Smooth muscle cell (in vitro differentiated cells): ENCODE measurements around the gene REG3G. TPM values are rescaled to one million over a fixed set of nuclear protein-coding genes. Genes with fewer than 3 reads are reported as not detected.
A peak's percentile ranks its signal among the peaks of the same experiment; 100 is the strongest.
"Not testable (repeated sequence)": the region's sequence is repeated elsewhere in the genome, so short reads cannot be mapped to it uniquely, and the experiment has no call there.

Experiments used
- DNase-seq: peaks from one replicate; lab custom pipeline; 2025; ENCODE audit not compliant: unreplicated experiment; lab: John Stamatoyannopoulos, UW
- H2AFZ ChIP-seq: fragments of 200-600 bp; sonication (generic); 2 replicates; pipeline ENCODE4 v1.6.0; 2016; ENCODE audit warnings: antibody characterized with exemption, low read depth, mild to moderate bottlenecking
- H3F3A ChIP-seq: fragments of 200-600 bp; sonication (generic); 2 replicates; pipeline ENCODE4 v1.6.0; 2017; ENCODE audit warnings: antibody characterized with exemption, low read depth
- H3K27ac ChIP-seq: fragments of 200-600 bp; sonication (generic); 2 replicates; pipeline ENCODE4 v1.5.1; 2016; ENCODE audit warnings: low read depth, mild to moderate bottlenecking
- H3K27me3 ChIP-seq: fragments of 200-600 bp; sonication (generic); 2 replicates; pipeline ENCODE4 v1.6.1; 2016; ENCODE audit warnings: low read depth, mild to moderate bottlenecking
- H3K36me3 ChIP-seq: fragments of 200-600 bp; sonication (generic); 2 replicates; pipeline ENCODE4 v1.5.1; 2016; ENCODE audit warnings: low read depth
- H3K4me1 ChIP-seq: fragments of 200-600 bp; sonication (generic); 2 replicates; pipeline ENCODE4 v1.5.1; 2016; ENCODE audit warnings: low read depth
- H3K4me2 ChIP-seq: fragments of 200-600 bp; sonication (generic); 2 replicates; pipeline ENCODE4 v1.6.0; 2016; ENCODE audit warnings: mild to moderate bottlenecking
- H3K4me3 ChIP-seq: fragments of 200-600 bp; sonication (generic); 2 replicates; pipeline ENCODE4 v1.5.1; 2016; ENCODE audit warnings: mild to moderate bottlenecking
- H3K79me2 ChIP-seq: fragments of 200-600 bp; sonication (generic); 2 replicates; pipeline ENCODE4 v1.6.0; 2016; ENCODE audit warnings: low read depth, mild to moderate bottlenecking
- H3K9ac ChIP-seq: fragments of 200-600 bp; sonication (generic); 2 replicates; pipeline ENCODE4 v1.6.0; 2016; ENCODE audit warnings: low read depth
- H3K9me3 ChIP-seq: fragments of 200-600 bp; sonication (generic); replicated peaks from 2 replicates; pipeline ENCODE4 v1.5.1; 2016; ENCODE audit warnings: low read depth
- H4K20me1 ChIP-seq: fragments of 200-600 bp; sonication (generic); 2 replicates; pipeline ENCODE4 v1.6.0; 2016; ENCODE audit warnings: low read depth
- WGBS: methylation state at CpG from one replicate; pipeline ENCODE4 v1.1.7; 2016; ENCODE audit warnings: low lambda C conversion rate; 5-methylcytosine and 5-hydroxymethylcytosine counted together
- polyA plus RNA-seq: library from polyadenylated mRNA; unstranded; fragments of >200 nt; fragmentation: Nextera tagmentation; extraction: Ambion mirVana; gene quantifications from 2 replicates; pipeline ENCODE4 v1.2.1, GENCODE V29; 2016
- total RNA-seq: library from RNA; depleted of rRNA; stranded (reverse); fragments of >200 nt; gene quantifications from 2 replicates; pipeline ENCODE4 v1.2.3, GENCODE V29; 2014
- TF ChIP-seq, protein P1 (sequence below): fragments of 200-600 bp; sonication (generic); IDR thresholded peaks from 2 replicates; pipeline ENCODE4 v1.5.1; 2017; ENCODE audit warnings: borderline replicate concordance, mild to moderate bottlenecking, antibody characterized with exemption; ENCODE audit not compliant: insufficient read depth, poor library complexity, severe bottlenecking

Gene REG3G
- total and polyA plus RNA-seq, 2 experiments from 2014 or later = not detected

DNA sequence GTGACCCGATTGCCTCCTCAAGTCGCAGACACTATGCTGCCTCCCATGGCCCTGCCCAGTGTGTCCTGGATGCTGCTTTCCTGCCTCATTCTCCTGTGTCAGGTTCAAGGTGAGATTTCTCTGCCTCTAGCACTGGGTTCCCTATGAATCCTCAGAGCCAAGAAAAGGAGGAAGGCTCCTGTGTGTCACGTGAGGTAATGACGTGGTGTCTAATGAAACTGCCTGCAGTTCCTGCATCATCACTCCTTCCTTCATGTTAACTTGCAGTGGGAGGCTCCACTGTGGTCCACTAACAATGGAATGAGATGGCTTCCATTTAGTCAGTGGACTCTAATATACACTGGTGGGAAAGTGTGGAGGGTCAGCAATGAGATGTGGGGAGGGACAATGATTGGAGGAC is 559 bp downstream of the REG3G start:
- no peaks in the 10 kb centered on the region for H3F3A ChIP-seq
- no peaks in the 10 kb centered on the region for H3K79me2 ChIP-seq

DNA sequence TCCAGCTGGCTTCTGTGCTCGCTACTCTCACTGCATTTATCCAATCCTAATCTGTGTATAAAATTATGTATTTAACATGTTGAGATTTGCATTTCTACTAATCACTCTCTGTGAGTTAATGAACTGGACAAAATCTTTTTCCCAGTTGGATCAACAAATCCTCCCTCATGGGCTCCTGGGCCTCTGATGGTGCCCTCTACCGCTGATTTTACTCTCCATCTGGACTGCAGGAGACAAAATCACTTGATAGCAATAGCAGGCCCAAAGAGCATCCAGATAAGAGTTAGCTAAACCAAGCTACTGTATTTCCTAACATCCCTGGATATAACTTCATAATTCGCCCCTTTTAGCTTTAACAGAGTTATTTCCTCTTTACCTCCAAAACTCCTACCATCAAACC is 14.4 kb downstream of the REG3G start:
- Histone ChIP-seq H3K27me3 (no peaks in the 10 kb centered on the region), H3K9me3 (no peaks in the 10 kb centered on the region), H3K79me2 (no peaks in the 10 kb centered on the region), H3K9ac (no peak overlapping the region), H4K20me1 (no peaks in the 10 kb centered on the region), H3K27ac (no peak overlapping the region), H3K4me1 (no peaks in the 10 kb centered on the region), H3F3A (no peaks in the 10 kb centered on the region), H3K36me3 (no peaks in the 10 kb centered on the region), H2AFZ (no peak overlapping the region), H3K4me3 (no peak overlapping the region), H3K4me2 (no peak overlapping the region)
- DNase-seq = no peak
- 85% methylated on average over 3 of the region's 3 CpGs for WGBS
- TF ChIP-seq, protein P1, sequence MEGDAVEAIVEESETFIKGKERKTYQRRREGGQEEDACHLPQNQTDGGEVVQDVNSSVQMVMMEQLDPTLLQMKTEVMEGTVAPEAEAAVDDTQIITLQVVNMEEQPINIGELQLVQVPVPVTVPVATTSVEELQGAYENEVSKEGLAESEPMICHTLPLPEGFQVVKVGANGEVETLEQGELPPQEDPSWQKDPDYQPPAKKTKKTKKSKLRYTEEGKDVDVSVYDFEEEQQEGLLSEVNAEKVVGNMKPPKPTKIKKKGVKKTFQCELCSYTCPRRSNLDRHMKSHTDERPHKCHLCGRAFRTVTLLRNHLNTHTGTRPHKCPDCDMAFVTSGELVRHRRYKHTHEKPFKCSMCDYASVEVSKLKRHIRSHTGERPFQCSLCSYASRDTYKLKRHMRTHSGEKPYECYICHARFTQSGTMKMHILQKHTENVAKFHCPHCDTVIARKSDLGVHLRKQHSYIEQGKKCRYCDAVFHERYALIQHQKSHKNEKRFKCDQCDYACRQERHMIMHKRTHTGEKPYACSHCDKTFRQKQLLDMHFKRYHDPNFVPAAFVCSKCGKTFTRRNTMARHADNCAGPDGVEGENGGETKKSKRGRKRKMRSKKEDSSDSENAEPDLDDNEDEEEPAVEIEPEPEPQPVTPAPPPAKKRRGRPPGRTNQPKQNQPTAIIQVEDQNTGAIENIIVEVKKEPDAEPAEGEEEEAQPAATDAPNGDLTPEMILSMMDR = no peak

More for the DNA sequence above, 559 bp downstream of the REG3G start:
- Histone ChIP-seq H3K9ac (no peak overlapping the region), H4K20me1 (no peaks in the 10 kb centered on the region), H3K9me3 (no peaks in the 10 kb centered on the region), H3K4me1 (no peaks in the 10 kb centered on the region), H3K4me2 (no peak overlapping the region), H3K27ac (no peak overlapping the region), H3K36me3 (no peaks in the 10 kb centered on the region), H3K4me3 (no peak overlapping the region), H2AFZ (no peak overlapping the region), H3K27me3 (no peaks in the 10 kb centered on the region)
- TF ChIP-seq, protein P1 = no peak
- no peak for DNase-seq
- WGBS = 100% methylated on average over 4 of the region's 4 CpGs

DNA sequence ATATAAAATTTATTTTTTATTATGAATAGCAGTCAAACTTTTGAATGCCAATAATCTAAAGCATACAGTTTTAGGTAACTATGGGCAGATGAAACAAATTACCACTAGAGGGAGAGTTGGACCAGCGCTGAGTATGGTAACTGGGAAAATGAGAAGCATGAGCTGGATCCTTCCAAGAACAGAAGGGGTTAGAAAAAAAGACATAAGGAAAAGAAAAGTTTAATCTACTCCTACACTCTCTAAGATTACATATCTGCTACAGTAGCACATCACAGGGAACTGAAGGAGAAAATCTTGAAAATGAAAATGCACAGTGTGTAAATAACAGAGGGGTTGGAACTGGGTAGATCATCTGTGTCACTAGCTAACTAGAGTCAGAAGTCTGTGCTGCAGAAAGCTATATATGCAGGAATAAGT is 15.5 kb downstream of the REG3G start:
- Histone ChIP-seq H3K9me3 (no peaks in the 10 kb centered on the region), H3K4me1 (no peaks in the 10 kb centered on the region), H3K4me2 (no peak overlapping the region), H3K36me3 (no peaks in the 10 kb centered on the region), H3K4me3 (no peak overlapping the region), H3K79me2 (no peaks in the 10 kb centered on the region), H3K27me3 (no peaks in the 10 kb centered on the region), H3K27ac (no peak overlapping the region), H3F3A (no peaks in the 10 kb centered on the region), H4K20me1 (no peaks in the 10 kb centered on the region), H2AFZ (no peak overlapping the region), H3K9ac (no peak overlapping the region)
- WGBS = 13% methylated on average over 1 of the region's 1 CpG
- TF ChIP-seq, protein P1 = peak; percentile 70
- no peak for DNase-seq

DNA sequence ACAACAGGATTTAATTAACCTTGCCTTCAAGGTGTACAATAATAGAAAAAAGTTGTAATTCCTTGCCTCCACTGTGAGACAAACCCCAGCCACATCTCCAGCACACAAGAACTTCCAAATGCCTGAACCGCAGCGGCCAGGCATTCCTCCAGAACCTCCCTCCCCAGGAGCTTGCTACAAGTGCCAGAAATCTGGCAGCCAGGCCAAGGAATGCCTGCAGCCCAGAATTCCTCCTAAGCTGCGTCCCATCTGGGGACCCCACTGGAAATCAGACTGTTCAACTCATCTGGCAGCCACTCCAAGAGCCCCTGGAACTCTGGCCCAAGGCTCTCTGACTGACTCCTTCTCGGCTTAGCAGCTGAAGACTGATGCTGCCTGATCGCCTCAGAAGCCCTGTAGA is 28.0 kb downstream of the REG3G start:
- H3K27ac ChIP-seq, H3K27me3 ChIP-seq, H4K20me1 ChIP-seq, H3K4me1 ChIP-seq, H3K4me2 ChIP-seq, H3K4me3 ChIP-seq, H3K9ac ChIP-seq, H3K9me3 ChIP-seq, H2AFZ ChIP-seq, H3K36me3 ChIP-seq, H3F3A ChIP-seq, H3K79me2 ChIP-seq, DNase-seq: not testable (repeated sequence)
- WGBS = 76% methylated on average over 5 of the region's 5 CpGs

DNA sequence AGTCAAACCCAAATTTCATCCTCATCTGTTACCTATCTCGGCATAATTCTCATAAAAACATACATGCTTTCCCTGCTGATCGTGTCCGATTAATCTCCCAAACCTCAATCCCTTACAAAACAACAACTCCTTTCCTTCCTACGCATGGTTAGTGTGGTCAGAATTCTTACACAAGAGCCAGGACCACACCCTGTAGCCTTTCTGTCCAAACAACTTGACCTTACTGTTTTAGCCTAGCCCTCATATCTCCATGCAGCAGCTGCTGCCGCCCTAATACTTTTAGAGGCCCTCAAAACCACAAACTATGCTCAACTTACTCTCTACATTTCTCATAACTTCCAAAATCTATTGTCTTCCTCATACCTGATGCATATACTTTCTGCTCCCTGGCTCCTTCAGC is 29.3 kb downstream of the REG3G start:
- not testable (repeated sequence) for H2AFZ ChIP-seq, H3K4me3 ChIP-seq, H3K27ac ChIP-seq, H3K4me2 ChIP-seq, H3K27me3 ChIP-seq, H3K79me2 ChIP-seq, H3K9me3 ChIP-seq, H3F3A ChIP-seq, DNase-seq, H3K36me3 ChIP-seq, H3K4me1 ChIP-seq, H4K20me1 ChIP-seq, H3K9ac ChIP-seq
- WGBS = 85% methylated on average over 5 of the region's 5 CpGs
